Colonic mucosa (tissue), 4 donors: ENCODE data around the gene WDSUB1. TPM values are rescaled to one million over a fixed set of nuclear protein-coding genes. Genes with fewer than 3 reads are reported as not detected.

Experiments used
- DNase-seq: peaks from one replicate; pipeline ENCODE4 v3.0.0-alpha.2; 2020
- H3K27ac ChIP-seq: fragments of 200-600 bp; one replicate; pipeline ENCODE4 v1.8.0; 2021
- H3K27me3 ChIP-seq: fragments of 200-600 bp; one replicate; pipeline ENCODE4 v1.8.0; 2021
- H3K36me3 ChIP-seq: fragments of 200-600 bp; one replicate; pipeline ENCODE4 v1.8.0; 2021
- H3K4me1 ChIP-seq: fragments of 200-600 bp; one replicate; pipeline ENCODE4 v1.8.0; 2021; ENCODE audit warnings: mild to moderate bottlenecking
- H3K4me3 ChIP-seq: fragments of 200-600 bp; one replicate; pipeline ENCODE4 v1.8.0; 2021
- H3K9ac ChIP-seq, 2 donors: one replicate each; pipeline ENCODE4 v1.7.0; 2013; ENCODE audit warnings: control low read depth in 2 of 2, low read depth in 2 of 2, low read length in 2 of 2
- H3K9me3 ChIP-seq: fragments of 200-600 bp; one replicate; pipeline ENCODE4 v1.8.0; 2021
- intact Hi-C: fragments of 100-400 bp; cut with DNase I; formaldehyde crosslinking; loops from one replicate; pipeline ENCODE4 v1.14.1; 2022
- microRNA-seq: library from miRNA; unstranded; fragments of <30 nt; microRNA quantifications from one replicate; pipeline ENCODE4, GENCODE V29; 2019
- total RNA-seq, 2 donors: library from RNA; stranded (reverse); fragmentation: NEBNext Ultra II Directional in 1 of 2; extraction: Animal tissue kit (Norgen Biotek cat#: 25700) in 1 of 2; gene quantifications; one replicate each; pipeline ENCODE4 v1.2.1, GENCODE V29; 2021
- TF ChIP-seq, protein P1 (sequence below): fragments of 200-600 bp; IDR thresholded peaks from one replicate; pipeline ENCODE4 v1.8.0; 2022; ENCODE audit warnings: antibody characterized with exemption, mild to moderate bottlenecking
- donor health status: healthy.
- donor health status: DM: no; HTN: no; CAD: no.
- donor health status: DM: no; HTN: no; CAD: no.

Gene WDSUB1
- total RNA-seq, 2 donors from 2014 or later: 7.2 to 7.5 TPM

DNA sequence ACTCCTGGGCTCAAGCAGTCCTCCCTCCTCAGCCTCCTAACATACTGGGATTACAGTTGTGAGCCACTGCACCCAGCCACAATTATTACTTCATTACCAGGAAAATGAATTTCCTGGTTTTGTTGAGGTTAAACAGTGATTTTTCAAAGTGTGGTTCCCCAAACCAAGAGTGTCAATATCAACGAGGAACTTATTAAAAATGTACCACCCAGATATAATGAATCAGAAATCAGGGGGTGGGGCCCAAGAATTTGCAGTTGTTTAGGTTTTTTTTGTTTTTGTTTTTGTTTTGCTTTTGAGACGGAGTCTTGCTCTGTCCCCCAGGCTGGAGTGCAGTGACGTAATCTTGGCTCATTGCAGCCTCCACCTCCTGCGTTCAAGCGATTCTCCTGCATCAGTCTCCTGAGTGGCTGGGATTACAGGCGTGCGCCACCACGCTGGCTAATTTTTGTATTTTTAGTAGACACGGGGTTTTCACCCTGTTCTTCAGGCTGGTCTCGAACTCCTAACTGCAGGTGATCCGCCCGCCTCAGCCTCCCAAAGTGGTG, 94.1 kb downstream of the WDSUB1 start:
- no peak for DNase-seq
- Histone ChIP-seq H3K4me1 (no peaks in the 10 kb centered on the region), H3K4me3 (no peak overlapping the region), H3K9ac (no peak overlapping the region), H3K27ac (no peak overlapping the region), H3K9me3 (no peaks in the 10 kb centered on the region), H3K36me3 (peaks cover 25% of the 10 kb centered on the region), H3K27me3 (no peaks in the 10 kb centered on the region)
- intact Hi-C loops: no loop called here
- TF ChIP-seq, protein P1, sequence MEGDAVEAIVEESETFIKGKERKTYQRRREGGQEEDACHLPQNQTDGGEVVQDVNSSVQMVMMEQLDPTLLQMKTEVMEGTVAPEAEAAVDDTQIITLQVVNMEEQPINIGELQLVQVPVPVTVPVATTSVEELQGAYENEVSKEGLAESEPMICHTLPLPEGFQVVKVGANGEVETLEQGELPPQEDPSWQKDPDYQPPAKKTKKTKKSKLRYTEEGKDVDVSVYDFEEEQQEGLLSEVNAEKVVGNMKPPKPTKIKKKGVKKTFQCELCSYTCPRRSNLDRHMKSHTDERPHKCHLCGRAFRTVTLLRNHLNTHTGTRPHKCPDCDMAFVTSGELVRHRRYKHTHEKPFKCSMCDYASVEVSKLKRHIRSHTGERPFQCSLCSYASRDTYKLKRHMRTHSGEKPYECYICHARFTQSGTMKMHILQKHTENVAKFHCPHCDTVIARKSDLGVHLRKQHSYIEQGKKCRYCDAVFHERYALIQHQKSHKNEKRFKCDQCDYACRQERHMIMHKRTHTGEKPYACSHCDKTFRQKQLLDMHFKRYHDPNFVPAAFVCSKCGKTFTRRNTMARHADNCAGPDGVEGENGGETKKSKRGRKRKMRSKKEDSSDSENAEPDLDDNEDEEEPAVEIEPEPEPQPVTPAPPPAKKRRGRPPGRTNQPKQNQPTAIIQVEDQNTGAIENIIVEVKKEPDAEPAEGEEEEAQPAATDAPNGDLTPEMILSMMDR: no peak

DNA sequence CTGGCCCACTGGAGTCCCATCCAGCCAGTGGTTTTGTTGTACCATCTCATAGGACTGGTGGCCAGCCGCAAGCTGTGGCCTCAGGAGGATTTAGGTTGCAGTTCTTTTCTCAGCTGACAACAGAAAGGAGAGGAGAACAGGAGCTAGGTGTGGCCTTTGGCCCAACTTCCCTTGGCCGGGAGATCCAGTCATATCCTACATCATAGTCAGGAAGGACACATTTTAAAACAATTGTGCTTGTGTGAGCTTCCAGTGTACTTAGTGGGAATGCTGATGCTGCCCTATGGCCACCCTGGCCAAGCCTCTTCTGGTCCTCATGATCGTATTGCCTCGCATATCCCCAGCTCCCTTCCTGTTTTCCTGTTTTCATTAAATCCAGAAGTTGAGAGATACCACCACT, 98.1 kb downstream of the WDSUB1 start:
- no peak overlapping the region for H3K9ac ChIP-seq
- H3K4me1 ChIP-seq: no peaks in the 10 kb centered on the region
- DNase-seq: no peak
- no peak overlapping the region for H3K4me3 ChIP-seq
- intact Hi-C loops: loop anchor here (10.0 kb wide), 1 partner anchor 284 kb away; no protein-coding TSS in a partner anchor
- TF ChIP-seq, protein P1: no peak
- H3K27me3 ChIP-seq: no peaks in the 10 kb centered on the region
- H3K9me3 ChIP-seq: no peaks in the 10 kb centered on the region
- H3K27ac ChIP-seq: no peak overlapping the region
- H3K36me3 ChIP-seq: peaks cover 7% of the 10 kb centered on the region

DNA sequence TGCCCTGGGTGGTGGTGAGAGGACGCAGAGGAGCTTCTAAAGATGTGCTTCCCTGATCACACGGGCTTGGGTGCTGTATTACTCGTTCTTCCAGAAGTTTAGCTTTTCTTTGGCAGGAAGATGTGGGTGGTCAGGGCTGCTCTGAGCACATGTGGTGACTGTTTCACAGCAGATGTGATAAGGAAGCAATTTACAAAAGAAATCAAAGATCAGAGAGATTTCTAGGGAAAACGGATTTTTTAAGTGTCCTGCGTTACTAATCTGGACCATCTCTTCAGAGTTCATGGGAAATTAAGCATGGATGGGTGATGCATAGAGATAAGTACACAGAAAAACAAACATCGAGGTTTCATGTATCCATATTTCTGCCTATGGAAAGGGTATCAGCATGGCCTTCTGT, 99.4 kb downstream of the WDSUB1 start:
- intact Hi-C loops: loop anchor here (10.0 kb wide), 1 partner anchor 282 kb away; no protein-coding TSS in a partner anchor
- Histone ChIP-seq H3K4me3 (no peak overlapping the region), H3K9me3 (no peaks in the 10 kb centered on the region), H3K27ac (no peak overlapping the region), H3K27me3 (no peaks in the 10 kb centered on the region), H3K36me3 (peaks cover 7% of the 10 kb centered on the region), H3K9ac (no peak overlapping the region), H3K4me1 (no peaks in the 10 kb centered on the region)
- DNase-seq: no peak
- TF ChIP-seq, protein P1: no peak

DNA sequence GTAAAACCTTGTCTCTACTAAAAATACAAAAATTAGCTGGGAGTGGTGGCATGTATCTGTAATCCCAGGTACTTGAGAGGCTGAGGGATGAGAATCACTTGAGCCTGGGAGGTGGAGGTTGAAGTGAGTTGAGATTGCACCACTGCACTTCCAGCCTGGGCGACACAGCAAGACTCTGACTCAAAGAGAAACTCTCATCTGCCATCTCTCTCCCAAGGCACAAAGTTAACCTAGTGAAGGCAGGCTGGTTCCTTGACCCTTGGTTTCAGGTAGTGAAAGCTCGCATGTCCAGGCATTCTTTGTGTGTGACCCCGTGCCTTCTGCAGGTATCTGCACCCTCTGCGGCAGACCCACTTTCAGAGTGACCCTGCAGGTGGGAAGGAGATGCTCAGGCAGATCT, 100.0 kb downstream of the WDSUB1 start:
- H3K4me3 ChIP-seq: no peak overlapping the region
- H3K9ac ChIP-seq: no peak overlapping the region
- DNase-seq: no peak
- intact Hi-C loops: loop anchor here (10.0 kb wide), 1 partner anchor 282 kb away; no protein-coding TSS in a partner anchor
- H3K4me1 ChIP-seq: no peaks in the 10 kb centered on the region
- no peaks in the 10 kb centered on the region for H3K9me3 ChIP-seq
- no peak overlapping the region for H3K27ac ChIP-seq
- peaks cover 7% of the 10 kb centered on the region for H3K36me3 ChIP-seq
- TF ChIP-seq, protein P1: no peak
- H3K27me3 ChIP-seq: no peaks in the 10 kb centered on the region

Small RNA genes within 50 kb of the gene (microRNA-seq; reads per million reads assigned to microRNA genes)
- not detected for gene MIR6888
